Ureter (tissue), 1 donor: ENCODE results near the gene STMN3. TPM values are rescaled to one million over a fixed set of nuclear protein-coding genes. Genes with fewer than 3 reads are reported as not detected.

ENCODE experiments used
- DNase-seq: peaks from one replicate; pipeline ENCODE4 v3.0.0-alpha.2; 2020; ENCODE audit warnings: low spot score
- total RNA-seq: library from RNA; stranded (reverse); gene quantifications from one replicate; pipeline ENCODE4 v1.2.4, GENCODE V29; 2023
- donor health status: DM: yes; HTN: yes; CAD: no.

Gene STMN3
- total RNA-seq, 1 donor from 2014 or later = 16.5 TPM

DNA sequence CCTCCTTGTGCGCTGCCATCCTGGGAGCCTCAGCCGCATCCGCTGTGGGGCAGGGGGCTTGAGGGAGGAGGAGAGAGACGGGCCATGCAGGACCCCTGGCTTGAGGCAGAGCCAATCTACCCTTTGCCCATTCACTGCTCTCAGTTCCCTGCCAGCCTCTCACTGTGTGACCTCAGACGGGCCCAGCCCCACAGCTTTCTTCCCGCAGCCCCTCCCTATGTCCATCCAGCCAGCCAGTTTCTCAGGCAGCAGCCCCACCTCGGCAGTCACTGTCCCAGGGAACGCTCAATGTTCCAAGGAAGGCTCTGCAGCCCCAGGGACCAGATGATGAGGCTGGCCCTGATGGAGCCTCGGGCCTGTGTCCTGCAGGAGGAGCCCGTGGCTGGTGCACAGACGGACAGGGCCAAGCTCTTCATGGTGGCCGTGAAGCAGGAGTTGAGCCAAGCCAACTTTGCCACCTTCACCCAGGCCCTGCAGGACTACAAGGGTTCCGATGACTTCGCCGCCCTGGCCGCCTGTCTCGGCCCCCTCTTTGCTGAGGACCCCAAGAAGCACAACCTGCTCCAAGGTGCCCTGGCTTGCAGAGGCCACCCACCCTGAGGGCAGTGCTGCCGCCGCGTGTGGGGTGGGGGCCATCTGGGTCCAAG, 39.3 kb upstream of the STMN3 start:
- no peak for DNase-seq

DNA sequence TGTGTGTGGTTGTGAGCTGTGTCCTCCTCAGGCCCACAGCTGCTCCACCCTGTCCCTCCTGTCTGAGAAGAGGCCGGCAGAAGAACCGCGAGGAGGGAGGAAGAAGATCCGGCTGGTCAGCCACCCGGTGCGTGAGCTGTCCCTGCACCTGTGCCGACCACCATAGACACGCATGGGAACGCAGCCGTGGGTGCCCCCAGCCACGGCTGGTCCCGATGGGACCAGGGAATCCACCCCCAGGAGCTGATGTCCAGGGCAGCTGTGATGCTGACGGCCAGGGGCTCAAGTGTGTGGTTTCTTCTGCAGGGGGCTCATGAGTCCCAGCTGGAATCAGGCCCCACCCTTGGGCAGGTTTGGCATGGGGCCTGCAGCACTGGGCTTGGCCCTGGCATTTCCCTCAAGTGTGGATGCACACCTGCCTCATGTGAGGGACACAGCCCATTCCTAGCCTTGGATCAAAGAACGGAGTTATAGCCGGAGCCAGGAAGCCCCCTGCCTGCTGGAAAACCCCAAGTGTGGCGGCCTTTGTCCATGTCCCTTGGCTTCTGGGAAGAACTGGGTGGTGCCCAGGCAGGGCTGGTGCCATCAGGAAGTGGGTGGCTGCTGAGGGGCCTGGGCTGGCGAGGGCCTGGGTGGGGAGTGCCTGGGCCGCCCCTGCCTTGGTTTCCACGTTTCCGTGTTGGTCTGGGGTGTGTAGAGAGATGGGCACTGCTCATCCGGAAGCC, 38.6 kb upstream of the STMN3 start:
- DNase-seq = no peak

- no peak for DNase-seq
These were observed 37.9 kb upstream of the STMN3 start for GRCh38 chr20:63690898-63691710.

DNA sequence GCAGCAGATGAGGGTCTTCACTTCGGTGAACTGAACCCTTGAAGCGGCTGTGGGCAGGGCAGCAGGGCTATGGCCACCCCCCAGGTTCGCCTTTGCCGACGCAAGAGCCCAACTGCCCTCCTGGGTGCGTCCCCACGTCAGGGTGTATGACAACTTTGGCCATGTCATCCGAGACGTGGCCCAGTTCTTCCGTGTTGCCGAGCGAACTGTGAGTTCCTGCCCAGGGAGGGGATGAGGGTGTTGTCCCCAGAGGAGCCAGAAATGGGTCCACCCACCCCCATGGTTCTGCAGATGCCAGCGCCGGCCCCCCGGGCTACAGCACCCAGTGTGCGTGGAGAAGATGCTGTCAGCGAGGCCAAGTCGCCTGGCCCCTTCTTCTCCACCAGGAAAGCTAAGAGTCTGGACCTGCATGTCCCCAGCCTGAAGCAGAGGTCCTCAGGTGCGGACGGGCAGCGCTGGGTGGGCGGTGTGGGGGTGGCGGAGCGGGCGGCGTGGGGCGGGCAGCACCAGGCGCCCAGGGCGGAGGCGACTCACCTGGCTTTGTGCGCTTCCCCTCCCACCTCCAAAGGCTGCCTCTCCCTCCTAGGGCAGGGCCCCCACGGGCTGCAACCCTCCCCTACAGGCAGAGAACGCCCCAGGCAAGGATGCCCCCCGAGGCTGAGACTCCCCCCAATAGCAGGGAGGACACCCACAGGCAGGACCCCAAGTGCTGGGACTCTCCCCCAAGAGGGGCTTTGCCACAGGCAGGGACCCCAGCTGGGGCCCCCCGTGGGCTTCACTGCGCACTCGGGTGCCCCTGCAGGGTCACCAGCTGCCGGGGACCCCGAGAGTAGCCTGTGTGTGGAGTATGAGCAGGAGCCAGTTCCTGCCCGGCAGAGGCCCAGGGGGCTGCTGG, 37.0 kb upstream of the STMN3 start:
- no peak for DNase-seq

DNA sequence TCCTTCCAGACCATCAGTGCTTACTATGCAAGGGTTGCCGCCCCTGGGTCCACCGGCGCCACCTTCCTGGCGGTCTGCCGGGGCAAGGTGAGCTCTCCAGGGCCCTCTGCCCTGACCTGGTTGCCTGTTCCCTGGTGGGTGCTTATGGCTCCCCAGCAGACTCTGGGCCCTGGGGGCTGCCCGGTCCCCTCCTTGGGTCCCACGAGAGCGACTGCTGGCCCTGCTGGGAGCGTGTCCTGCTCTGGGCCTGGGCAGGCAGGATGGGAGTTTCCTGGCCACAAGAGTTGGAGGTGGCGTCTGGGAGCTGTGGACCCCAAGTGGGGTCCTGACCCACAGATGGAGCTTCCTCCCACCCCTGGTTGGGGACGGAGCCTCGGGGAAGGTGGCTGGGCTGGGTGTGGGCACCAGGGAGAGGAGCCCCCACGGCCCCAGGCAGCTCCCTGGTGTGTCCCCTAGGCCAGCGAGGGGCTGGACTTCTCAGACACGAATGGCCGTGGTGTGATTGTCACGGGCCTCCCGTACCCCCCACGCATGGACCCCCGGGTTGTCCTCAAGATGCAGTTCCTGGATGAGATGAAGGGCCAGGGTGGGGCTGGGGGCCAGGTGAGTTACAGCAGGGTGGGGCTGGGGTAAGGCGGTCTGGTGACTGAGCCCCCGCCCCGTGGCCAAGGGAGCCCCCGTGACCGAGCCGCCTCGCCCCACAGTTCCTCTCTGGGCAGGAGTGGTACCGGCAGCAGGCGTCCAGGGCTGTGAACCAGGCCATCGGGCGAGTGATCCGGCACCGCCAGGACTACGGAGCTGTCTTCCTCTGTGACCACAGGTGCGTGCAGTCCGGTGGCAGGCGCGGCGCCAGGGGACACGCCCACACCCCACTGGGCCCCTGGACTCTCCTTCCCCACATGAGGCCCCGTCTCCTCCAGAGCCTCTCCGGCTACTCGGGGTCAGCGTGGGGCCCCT, 36.1 kb upstream of the STMN3 start:
- no peak for DNase-seq

GRCh38 chr20:63688228-63689045, 35.2 kb upstream of the STMN3 start:
- no peak for DNase-seq

- DNase-seq = no peak
These were observed 34.4 kb upstream of the STMN3 start for GRCh38 chr20:63687419-63688178.

- DNase-seq = peak; percentile 77
These were observed 33.5 kb upstream of the STMN3 start for GRCh38 chr20:63686492-63687321.

GRCh38 chr20:63686094-63686491, 32.9 kb upstream of the STMN3 start:
- DNase-seq = no peak

DNA sequence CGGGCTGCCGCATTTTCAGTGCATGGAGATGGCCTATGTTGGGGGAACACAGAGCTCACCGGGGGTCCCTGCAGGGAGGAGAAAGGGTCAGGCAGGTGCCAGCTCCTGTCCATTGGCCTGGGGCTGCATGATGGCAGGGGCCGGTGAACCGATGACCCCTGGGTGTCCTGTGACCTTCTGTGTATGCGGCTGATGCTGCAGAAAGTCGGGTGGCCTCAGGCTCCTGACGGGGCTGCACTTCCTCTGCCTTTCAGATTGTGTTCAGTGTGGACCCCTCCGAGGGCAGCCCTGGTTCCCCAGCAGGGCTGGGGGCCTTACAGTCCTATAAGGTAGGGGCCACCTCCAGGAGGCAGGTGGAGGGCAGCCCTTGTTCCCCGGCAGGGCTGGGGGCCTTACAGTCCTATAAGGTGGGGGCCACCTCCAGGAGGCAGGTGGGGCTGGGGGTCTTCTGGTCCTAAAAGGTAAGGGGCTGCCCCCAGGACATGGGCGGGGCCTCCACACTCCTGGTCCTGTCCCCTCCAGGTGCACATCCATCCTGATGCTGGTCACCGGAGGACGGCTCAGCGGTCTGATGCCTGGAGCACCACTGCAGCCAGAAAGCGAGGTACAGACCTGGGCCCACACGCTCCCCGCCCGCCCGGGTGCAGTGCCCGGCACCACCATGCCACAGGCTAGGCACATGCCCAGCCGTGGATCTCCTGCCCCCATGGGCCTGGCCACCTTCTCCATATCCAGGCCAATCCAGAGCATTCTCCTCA, 32.2 kb upstream of the STMN3 start:
- no peak for DNase-seq

DNA sequence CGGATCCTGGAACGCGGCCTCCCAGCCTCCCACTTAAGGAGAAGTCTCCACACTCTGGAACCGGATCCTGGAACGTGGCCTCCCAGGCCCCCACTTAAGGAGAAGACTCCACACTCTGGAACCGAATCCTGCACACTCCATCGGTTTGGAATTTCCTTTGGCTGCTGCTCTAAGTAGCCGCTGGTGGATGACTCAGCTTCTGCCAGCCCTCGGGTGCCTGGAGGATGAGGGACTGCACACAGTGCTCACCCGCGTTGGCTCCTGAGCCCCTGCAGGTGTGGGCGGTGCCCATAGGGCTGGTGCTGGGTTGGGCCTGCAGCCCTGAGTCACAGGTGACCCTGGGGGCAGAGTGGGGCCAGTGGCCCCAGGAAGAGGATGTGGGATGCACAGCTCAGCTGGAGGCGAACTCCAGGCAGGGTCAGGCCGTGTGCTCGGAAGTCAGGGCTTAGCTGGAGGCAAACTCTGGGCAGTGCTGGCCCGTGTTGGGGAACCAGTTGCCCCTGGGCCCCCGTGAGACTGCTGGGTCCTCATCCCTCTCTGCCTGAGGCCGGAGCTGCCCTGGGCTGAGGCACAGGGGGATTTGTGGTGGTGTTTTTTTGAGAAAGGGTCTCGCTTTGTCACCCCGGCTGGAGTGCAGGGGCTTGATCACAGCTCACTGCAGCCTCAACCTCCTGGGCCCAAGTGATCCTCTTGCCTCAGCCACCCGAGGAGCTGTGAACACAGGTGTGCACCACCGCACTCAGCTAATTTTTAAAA, 29.3 kb upstream of the STMN3 start:
- no peak for DNase-seq

DNA sequence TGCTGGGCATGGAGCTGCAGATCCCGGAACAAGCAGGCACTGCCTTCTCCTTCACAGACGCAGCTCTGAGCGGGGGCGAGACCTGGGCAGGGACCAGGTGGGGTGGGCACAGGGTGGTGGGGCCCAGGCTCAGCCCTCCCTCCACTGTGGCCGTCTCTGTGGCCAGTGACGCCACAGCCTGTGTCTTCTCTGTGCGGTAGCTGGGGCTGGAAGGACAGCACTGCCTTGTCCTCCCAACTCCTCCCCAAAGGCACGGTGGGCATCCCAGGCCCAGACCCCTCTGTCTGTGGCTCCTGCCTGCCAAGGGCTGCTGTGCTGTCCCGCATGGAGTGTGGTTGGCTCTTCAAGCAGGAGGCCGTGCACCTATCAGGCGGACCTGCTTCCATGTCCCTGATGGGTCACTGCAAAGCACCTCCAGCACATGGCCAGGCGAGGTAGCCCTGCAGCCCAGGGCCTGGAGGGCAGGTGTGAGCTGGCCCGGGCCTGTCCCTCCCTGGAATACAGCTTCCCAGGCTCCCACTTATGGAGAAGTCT, 28.5 kb upstream of the STMN3 start:
- no peak for DNase-seq

GRCh38 chr20:63680857-63681608, 27.8 kb upstream of the STMN3 start:
- DNase-seq = no peak

DNA sequence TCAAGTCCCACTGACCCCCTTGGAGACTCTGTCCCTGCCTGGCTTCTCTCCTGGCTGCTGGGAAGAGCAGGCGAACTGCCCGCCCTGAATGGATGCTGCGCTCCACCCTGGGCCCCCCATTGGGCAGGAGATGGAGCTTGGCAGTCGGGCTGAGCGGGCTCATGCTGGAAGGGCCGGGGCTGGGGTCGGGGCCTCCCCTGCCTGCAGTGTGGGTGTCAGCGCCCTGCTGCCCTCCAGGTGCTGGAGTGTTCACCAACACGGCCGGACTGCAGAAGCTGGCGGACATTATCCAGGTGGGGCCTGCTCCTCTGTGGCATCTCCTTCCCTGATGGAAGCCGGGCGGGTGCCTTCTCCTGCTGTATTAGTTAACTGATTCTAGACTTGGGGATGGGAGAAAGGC, 27.2 kb upstream of the STMN3 start:
- no peak for DNase-seq

GRCh38 chr20:63679799-63680305, 26.6 kb upstream of the STMN3 start:
- no peak for DNase-seq
